GM19452 (cell line): ENCODE measurements around the gene VAX1.
"Not testable (repeated sequence)": the region's sequence is repeated elsewhere in the genome, so short reads cannot be mapped to it uniquely, and the experiment has no call there.

ENCODE experiments used
- ATAC-seq: cut with Tn5 transposase; IDR thresholded peaks from one replicate; pipeline ENCODE4 v1.9.1; 2021; ENCODE audit not compliant: unreplicated experiment

The VAX1 gene

GRCh38 chr10:117136391-117136975 is 1.6 kb downstream of the VAX1 start:
- no peak for ATAC-seq

- no peak for ATAC-seq
These were observed 2.5 kb downstream of the VAX1 start for GRCh38 chr10:117135480-117136140.

- no peak for ATAC-seq
These were observed 3.1 kb downstream of the VAX1 start for GRCh38 chr10:117135026-117135372.

GRCh38 chr10:117134306-117135025 is 3.6 kb downstream of the VAX1 start:
- ATAC-seq: no peak

GRCh38 chr10:117134056-117134305 is 4.1 kb downstream of the VAX1 start:
- no peak for ATAC-seq

- ATAC-seq: no peak
These were observed 4.6 kb downstream of the VAX1 start for GRCh38 chr10:117133273-117134055.

- ATAC-seq: no peak
These were observed 5.3 kb downstream of the VAX1 start for GRCh38 chr10:117132751-117133231.

- ATAC-seq: no peak
These were observed 6.4 kb downstream of the VAX1 start for GRCh38 chr10:117131376-117132327.

GRCh38 chr10:117130862-117131375 is 7.2 kb downstream of the VAX1 start:
- ATAC-seq: no peak

GRCh38 chr10:117130346-117130745 is 7.7 kb downstream of the VAX1 start:
- ATAC-seq: no peak

GRCh38 chr10:117126645-117127044 is 11.4 kb downstream of the VAX1 start:
- not testable (repeated sequence) for ATAC-seq

GRCh38 chr10:117126034-117126433 is 12.0 kb downstream of the VAX1 start:
- no peak for ATAC-seq

- no peak for ATAC-seq
These were observed 25.9 kb downstream of the VAX1 start for GRCh38 chr10:117112220-117112619.

- ATAC-seq: no peak
These were observed 30.8 kb downstream of the VAX1 start for GRCh38 chr10:117107238-117107637.

- no peak for ATAC-seq
These were observed 41.4 kb downstream of the VAX1 start for GRCh38 chr10:117096599-117097201.

GRCh38 chr10:117094856-117095255 is 43.2 kb downstream of the VAX1 start:
- no peak for ATAC-seq

- no peak for ATAC-seq
These were observed 45.7 kb downstream of the VAX1 start for GRCh38 chr10:117092386-117092785.

GRCh38 chr10:117090834-117091233 is 47.2 kb downstream of the VAX1 start:
- no peak for ATAC-seq

GRCh38 chr10:117087521-117087920 is 50.5 kb downstream of the VAX1 start:
- ATAC-seq: no peak

- ATAC-seq: no peak
These were observed 51.5 kb downstream of the VAX1 start for GRCh38 chr10:117086546-117086945.
